Measurements from ENCODE around the gene DPH7.

DNA sequence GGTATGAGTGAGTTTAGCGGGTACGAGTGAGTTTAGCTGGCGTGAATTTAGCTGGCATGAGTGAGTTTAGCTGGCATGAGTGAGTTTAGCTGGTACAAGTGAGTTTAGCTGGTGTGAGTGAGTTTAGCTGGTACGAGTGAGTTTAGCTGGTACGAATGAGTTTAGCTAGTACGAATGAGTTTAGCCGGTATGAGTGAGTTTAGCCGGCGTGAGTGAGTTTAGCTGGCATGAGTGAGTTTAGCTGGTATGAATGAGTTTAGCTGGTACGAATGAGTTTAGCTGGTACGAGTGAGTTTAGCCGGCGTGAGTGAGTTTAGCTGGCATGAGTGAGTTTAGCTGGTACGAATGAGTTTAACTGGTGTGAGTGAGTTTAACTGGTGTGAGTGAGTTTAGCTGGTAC, 69.5 kb downstream of the DPH7 start:
- TF ChIP-seq, protein P1, sequence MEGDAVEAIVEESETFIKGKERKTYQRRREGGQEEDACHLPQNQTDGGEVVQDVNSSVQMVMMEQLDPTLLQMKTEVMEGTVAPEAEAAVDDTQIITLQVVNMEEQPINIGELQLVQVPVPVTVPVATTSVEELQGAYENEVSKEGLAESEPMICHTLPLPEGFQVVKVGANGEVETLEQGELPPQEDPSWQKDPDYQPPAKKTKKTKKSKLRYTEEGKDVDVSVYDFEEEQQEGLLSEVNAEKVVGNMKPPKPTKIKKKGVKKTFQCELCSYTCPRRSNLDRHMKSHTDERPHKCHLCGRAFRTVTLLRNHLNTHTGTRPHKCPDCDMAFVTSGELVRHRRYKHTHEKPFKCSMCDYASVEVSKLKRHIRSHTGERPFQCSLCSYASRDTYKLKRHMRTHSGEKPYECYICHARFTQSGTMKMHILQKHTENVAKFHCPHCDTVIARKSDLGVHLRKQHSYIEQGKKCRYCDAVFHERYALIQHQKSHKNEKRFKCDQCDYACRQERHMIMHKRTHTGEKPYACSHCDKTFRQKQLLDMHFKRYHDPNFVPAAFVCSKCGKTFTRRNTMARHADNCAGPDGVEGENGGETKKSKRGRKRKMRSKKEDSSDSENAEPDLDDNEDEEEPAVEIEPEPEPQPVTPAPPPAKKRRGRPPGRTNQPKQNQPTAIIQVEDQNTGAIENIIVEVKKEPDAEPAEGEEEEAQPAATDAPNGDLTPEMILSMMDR (IDR thresholded peaks at IDR 0.05; ENCODE audit: low read depth, low read length) = no peak
- no peak for TF ChIP-seq EZH2phosphoT487 (IDR thresholded peaks at IDR 0.05; ENCODE audit: low read depth)
